ENCODE measurements around the gene TCF25.

GRCh38 chr16:89892055-89892630, 18.8 kb downstream of the TCF25 start:
- TF ChIP-seq POLR2A (IDR thresholded peaks at IDR 0.05) (no peak), CTCF (IDR thresholded peaks at IDR 0.05) (no peak)

Measured in uterus (tissue), 2 donors.